Tibial nerve (tissue), 4 donors: Measurements from ENCODE around the gene INTS12. TPM values are rescaled to one million over a fixed set of nuclear protein-coding genes. Genes with fewer than 3 reads are reported as not detected.

Source experiments
- DNase-seq, 2 donors: peaks; one replicate each; pipeline ENCODE4 v3.0.0-alpha.2; 2019; ENCODE audit warnings: low spot score in 2 of 2
- H3K27ac ChIP-seq, 4 donors: fragments of 200-600 bp; sonication (generic) in 3 of 4; one replicate each; pipeline ENCODE4 v1.5.1; 2017 to 2019; ENCODE audit warnings: mild to moderate bottlenecking in 1 of 4
- H3K27me3 ChIP-seq, 2 donors: fragments of 200-600 bp; sonication (generic) in 1 of 2; one replicate each; pipeline versions ENCODE4 v1.5.1 to v1.6.0; 2017 to 2019
- H3K36me3 ChIP-seq, 3 donors: fragments of 200-600 bp; sonication (generic); one replicate each; pipeline ENCODE4 v1.5.1; 2018 to 2019
- H3K4me1 ChIP-seq, 4 donors: fragments of 200-600 bp; sonication (generic) in 3 of 4; one replicate each; pipeline ENCODE4 v1.5.1; 2017 to 2019
- H3K4me3 ChIP-seq, 4 donors: fragments of 200-600 bp; sonication (generic) in 3 of 4; one replicate each; pipeline ENCODE4 v1.5.1; 2017 to 2019; ENCODE audit warnings: mild to moderate bottlenecking in 1 of 4, moderate library complexity in 1 of 4
- H3K9me3 ChIP-seq, 4 donors: fragments of 200-600 bp; sonication (generic) in 3 of 4; one replicate each; pipeline ENCODE4 v1.5.1; 2017 to 2019
- CTCF ChIP-seq, 5 experiments: fragments of 200-600 bp in 3 of 5; fragments of 450-650 bp in 2 of 5; sonication (generic) in 3 of 5; IDR thresholded peaks; one replicate each; pipeline ENCODE4 v1.5.1; 2016 to 2019; ENCODE audit warnings: antibody characterized with exemption in 5 of 5, mild to moderate bottlenecking in 3 of 5, moderate library complexity in 2 of 5
- EP300 ChIP-seq, 2 donors: sonication (generic); formaldehyde crosslinking; IDR thresholded peaks; one replicate each; pipeline ENCODE4 v1.6.1; 2017; ENCODE audit warnings: antibody characterized with exemption in 2 of 2, mild to moderate bottlenecking in 1 of 2
- POLR2A ChIP-seq, 2 donors: fragments of 450-650 bp; IDR thresholded peaks; one replicate each; pipeline ENCODE4 v1.6.1; 2017; ENCODE audit warnings: antibody characterized with exemption in 2 of 2, mild to moderate bottlenecking in 2 of 2, moderate library complexity in 2 of 2
- WGBS, 2 donors: methylation state at CpG; one replicate each; pipeline ENCODE4 v1.1.5; 2018; 5-methylcytosine and 5-hydroxymethylcytosine counted together
- total RNA-seq, 4 donors: library from RNA; depleted of rRNA; stranded (reverse); fragments of >200 nt; gene quantifications; one replicate each; pipeline ENCODE4 v1.1.0, GENCODE V29; 2016

INTS12 gene
- total RNA-seq, 4 donors from 2014 or later, result 15.7 to 29.5 (median 24.9) TPM

GRCh38 chr4:105686571-105686970, 21.9 kb downstream of the INTS12 start:
- no peak for DNase-seq
- WGBS, 2 donors, result 92 to 94% methylated on average over 2 of the region's 2 CpGs
- no peak for TF ChIP-seq CTCF (IDR thresholded peaks at IDR 0.05)
- TF ChIP-seq EP300 (IDR thresholded peaks at IDR 0.05), result no peak
- TF ChIP-seq POLR2A (IDR thresholded peaks at IDR 0.05), result no peak
- no peaks in the 10 kb centered on the region for H3K9me3 ChIP-seq
- no peaks in the 10 kb centered on the region for H3K27me3 ChIP-seq
- no peak overlapping the region for H3K4me3 ChIP-seq
- H3K4me1 ChIP-seq, result no peaks in the 10 kb centered on the region
- H3K27ac ChIP-seq, result no peak overlapping the region
- H3K36me3 ChIP-seq, result peaks cover 0 to 94% (median 0%) of the 10 kb centered on the region in 3 donors

GRCh38 chr4:105683038-105683437, 25.5 kb downstream of the INTS12 start:
- no peak for TF ChIP-seq CTCF (IDR thresholded peaks at IDR 0.05)
- TF ChIP-seq POLR2A (IDR thresholded peaks at IDR 0.05), result no peak
- TF ChIP-seq EP300 (IDR thresholded peaks at IDR 0.05), result no peak
- Histone ChIP-seq H3K27me3 (no peaks in the 10 kb centered on the region), H3K9me3 (no peaks in the 10 kb centered on the region), H3K36me3 (peaks cover 0 to 65% (median 0%) of the 10 kb centered on the region in 3 donors), H3K27ac (no peak overlapping the region), H3K4me3 (no peak overlapping the region), H3K4me1 (no peaks in the 10 kb centered on the region)
- 82 to 92% methylated on average over 4 of the region's 4 CpGs for WGBS, 2 donors
- no peak for DNase-seq

GRCh38 chr4:105679186-105679585, 29.3 kb downstream of the INTS12 start:
- no peak for DNase-seq
- Histone ChIP-seq H3K27ac (no peak overlapping the region), H3K36me3 (peaks cover 0 to 26% (median 0%) of the 10 kb centered on the region in 3 donors), H3K4me1 (no peaks in the 10 kb centered on the region), H3K27me3 (no peaks in the 10 kb centered on the region), H3K9me3 (no peaks in the 10 kb centered on the region), H3K4me3 (no peak overlapping the region)
- TF ChIP-seq EP300 (IDR thresholded peaks at IDR 0.05) (peak in 1 of 2 donors; percentile 12), CTCF (IDR thresholded peaks at IDR 0.05) (no peak)
- 76 to 77% methylated on average over 2 of the region's 2 CpGs for WGBS, 2 donors

- no peaks in the 10 kb centered on the region for H3K9me3 ChIP-seq
- TF ChIP-seq EP300 (IDR thresholded peaks at IDR 0.05), result no peak
- TF ChIP-seq POLR2A (IDR thresholded peaks at IDR 0.05), result no peak
- no peak for TF ChIP-seq CTCF (IDR thresholded peaks at IDR 0.05)
- no peaks in the 10 kb centered on the region for H3K27me3 ChIP-seq
- H3K27ac ChIP-seq, result no peak overlapping the region
- H3K36me3 ChIP-seq, result peaks cover 0 to 13% (median 0%) of the 10 kb centered on the region in 3 donors
- DNase-seq, result no peak
- no peak overlapping the region for H3K4me3 ChIP-seq
- no peaks in the 10 kb centered on the region for H3K4me1 ChIP-seq
- WGBS, 2 donors, result 74 to 76% methylated on average over 2 of the region's 2 CpGs
These were observed 30.8 kb downstream of the INTS12 start for GRCh38 chr4:105677709-105678108.

- no peak overlapping the region for H3K27ac ChIP-seq
- H3K9me3 ChIP-seq, result no peaks in the 10 kb centered on the region
- TF ChIP-seq POLR2A (IDR thresholded peaks at IDR 0.05) (no peak), EP300 (IDR thresholded peaks at IDR 0.05) (no peak), CTCF (IDR thresholded peaks at IDR 0.05) (no peak)
- H3K36me3 ChIP-seq, result no peaks in the 10 kb centered on the region
- 81 to 87% methylated on average over 1 of the region's 1 CpG for WGBS, 2 donors
- no peak overlapping the region for H3K4me3 ChIP-seq
- no peaks in the 10 kb centered on the region for H3K27me3 ChIP-seq
- no peaks in the 10 kb centered on the region for H3K4me1 ChIP-seq
- DNase-seq, result no peak
These were observed 34.5 kb downstream of the INTS12 start for GRCh38 chr4:105674011-105674410.
